NCI-H2171 treated with DMSO at 0.1 percent for 48 hours (cell line): ENCODE data around the gene MICAL2.

ENCODE experiments used
- DNase-seq: peaks from one replicate; lab custom pipeline; 2025; lab: John Stamatoyannopoulos, UW

The MICAL2 gene

GRCh38 chr11:12171921-12172320, 61.5 kb downstream of the MICAL2 start:
- no peak for DNase-seq

GRCh38 chr11:12172493-12173013, 62.2 kb downstream of the MICAL2 start:
- DNase-seq, result no peak

GRCh38 chr11:12173111-12173510, 62.7 kb downstream of the MICAL2 start:
- DNase-seq, result no peak

- no peak for DNase-seq
Measured at GRCh38 chr11:12174128-12174476, 63.7 kb downstream of the MICAL2 start.

GRCh38 chr11:12174477-12175143, 64.2 kb downstream of the MICAL2 start:
- no peak for DNase-seq

GRCh38 chr11:12175694-12176241, 65.4 kb downstream of the MICAL2 start:
- DNase-seq, result no peak

GRCh38 chr11:12176410-12176809, 66.0 kb downstream of the MICAL2 start:
- no peak for DNase-seq

- DNase-seq, result no peak
Measured at GRCh38 chr11:12177739-12178338, 67.4 kb downstream of the MICAL2 start.

- peak; percentile 46 for DNase-seq
Measured at GRCh38 chr11:12179019-12179418, 68.6 kb downstream of the MICAL2 start.

- peak; percentile 90 for DNase-seq
Measured at GRCh38 chr11:12179531-12179930, 69.1 kb downstream of the MICAL2 start.

GRCh38 chr11:12180257-12181205, 70.1 kb downstream of the MICAL2 start:
- DNase-seq, result no peak

GRCh38 chr11:12182302-12182675, 71.9 kb downstream of the MICAL2 start:
- no peak for DNase-seq

- no peak for DNase-seq
Measured at GRCh38 chr11:12182676-12183541, 72.5 kb downstream of the MICAL2 start.

GRCh38 chr11:12183827-12184620, 73.6 kb downstream of the MICAL2 start:
- DNase-seq, result no peak

- DNase-seq, result no peak
Measured at GRCh38 chr11:12184699-12185098, 74.3 kb downstream of the MICAL2 start.

GRCh38 chr11:12185106-12185690, 74.8 kb downstream of the MICAL2 start:
- no peak for DNase-seq

GRCh38 chr11:12185914-12186313, 75.5 kb downstream of the MICAL2 start:
- DNase-seq, result peak; percentile 45

GRCh38 chr11:12186701-12187100, 76.3 kb downstream of the MICAL2 start:
- peak; percentile 89 for DNase-seq

GRCh38 chr11:12187399-12187798, 77.0 kb downstream of the MICAL2 start:
- DNase-seq, result peak; percentile 34
